Esophagus squamous epithelium (tissue), 5 donors: Measurements from ENCODE around the gene TEX29. TPM values are rescaled to one million over a fixed set of nuclear protein-coding genes. Genes with fewer than 3 reads are reported as not detected.

Experiments
- DNase-seq: peaks from one replicate; lab custom pipeline; 2025; lab: John Stamatoyannopoulos, UW
- H3K27ac ChIP-seq, 4 donors: fragments of 200-600 bp; sonication (generic); one replicate each; pipeline ENCODE4 v1.5.1; 2016 to 2019; ENCODE audit warnings: mild to moderate bottlenecking in 1 of 4
- H3K27me3 ChIP-seq, 4 donors: fragments of 200-600 bp; sonication (generic); 1 replicate in 3 of 4; 2 replicates in 1 of 4; pipeline versions ENCODE4 v1.5.1 to v1.6.0; 2017 to 2021; ENCODE audit warnings: antibody characterized with exemption in 1 of 4
- H3K36me3 ChIP-seq, 3 donors: fragments of 200-600 bp; sonication (generic); one replicate each; pipeline ENCODE4 v1.5.1; 2016 to 2019
- H3K4me1 ChIP-seq, 3 donors: fragments of 200-600 bp; sonication (generic); one replicate each; pipeline ENCODE4 v1.5.1; 2017 to 2019
- H3K4me3 ChIP-seq, 4 donors: fragments of 200-600 bp; sonication (generic); 1 replicate in 3 of 4; 2 replicates in 1 of 4; pipeline ENCODE4 v1.5.1; 2016 to 2019; ENCODE audit warnings: mild to moderate bottlenecking in 2 of 4, moderate library complexity in 1 of 4
- H3K9me3 ChIP-seq, 3 donors: fragments of 200-600 bp; sonication (generic); one replicate each; pipeline ENCODE4 v1.5.1; 2016 to 2019
- CTCF ChIP-seq, 6 experiments: fragments of 450-650 bp in 4 of 6; fragments of 200-600 bp in 2 of 6; sonication (generic) in 2 of 6; IDR thresholded peaks; one replicate each; pipeline ENCODE4 v1.5.1; 2016 to 2019; ENCODE audit warnings: antibody characterized with exemption in 6 of 6, mild to moderate bottlenecking in 4 of 6, moderate library complexity in 4 of 6
- POLR2A ChIP-seq, 4 donors: fragments of 450-650 bp; IDR thresholded peaks; one replicate each; pipeline ENCODE4 v1.6.1; 2017; ENCODE audit warnings: antibody characterized with exemption in 4 of 4, mild to moderate bottlenecking in 4 of 4, moderate library complexity in 3 of 4
- WGBS, 2 donors: methylation state at CpG; one replicate each; pipeline ENCODE4 v1.1.5; 2018; 5-methylcytosine and 5-hydroxymethylcytosine counted together
- intact Hi-C: fragments of 100-400 bp; cut with DNase I; formaldehyde crosslinking; loops from one replicate; pipeline ENCODE4 v1.15.0; 2022
- total RNA-seq, 4 donors: library from RNA; depleted of rRNA; stranded (reverse); fragments of >200 nt; gene quantifications; one replicate each; pipeline ENCODE4 v1.1.0, GENCODE V29; 2016
- donor health status: DM: yes; HTN: yes; CAD: no.

The TEX29 gene
- total RNA-seq, 4 donors from 2014 or later = not detected

DNA sequence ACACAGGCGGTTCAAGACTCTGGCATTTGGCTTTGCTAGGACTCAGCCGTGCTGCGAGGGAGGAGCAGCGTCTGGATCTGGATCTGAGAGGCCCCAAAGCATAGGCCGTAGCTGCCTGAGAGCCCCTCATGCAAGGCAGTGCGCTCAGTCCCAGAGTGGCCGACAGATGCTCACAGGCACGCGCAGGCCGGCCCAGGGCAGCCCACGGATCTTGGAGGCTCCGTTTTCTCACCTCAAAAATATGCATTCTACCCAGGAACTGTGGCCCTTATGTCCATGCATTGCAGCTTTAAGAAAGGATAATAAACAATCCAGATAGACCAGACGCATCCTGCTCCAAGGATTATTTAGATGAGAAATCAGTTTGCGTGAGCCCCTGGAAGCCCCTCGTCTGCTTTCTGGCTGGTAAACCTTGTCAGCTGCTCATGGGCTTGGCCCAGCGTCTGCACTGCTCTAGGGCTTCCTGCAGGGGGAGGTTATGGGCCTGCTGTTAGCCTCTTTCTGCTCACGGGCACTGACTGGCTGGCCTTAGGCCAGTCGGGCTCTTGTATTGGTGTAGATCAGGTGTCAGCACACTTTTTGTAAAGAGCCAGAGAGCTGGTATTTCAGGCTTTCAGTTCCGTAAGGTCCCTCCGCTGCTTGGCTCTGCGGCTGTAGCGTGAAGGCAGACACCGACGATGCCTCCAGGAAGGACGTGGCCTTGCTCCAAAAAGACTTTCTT, 24.2 kb downstream of the TEX29 start:
- no peak for DNase-seq
- no peak overlapping the region for H3K4me3 ChIP-seq
- H3K27ac ChIP-seq = no peak overlapping the region
- no peaks in the 10 kb centered on the region for H3K9me3 ChIP-seq
- 63 to 74% methylated on average over 8 to 18 of the region's 25 CpGs for WGBS, 2 donors
- no peaks in the 10 kb centered on the region for H3K36me3 ChIP-seq
- no peaks in the 10 kb centered on the region for H3K27me3 ChIP-seq
- peaks cover 0 to 7% (median 0%) of the 10 kb centered on the region in 3 donors for H3K4me1 ChIP-seq
- TF ChIP-seq POLR2A (IDR thresholded peaks at IDR 0.05) = no peak
- TF ChIP-seq CTCF (IDR thresholded peaks at IDR 0.05) = peak in 1 of 6 experiments; percentile 37
- intact Hi-C loops = no loop called here

GRCh38 chr13:111345682-111346081, 25.2 kb downstream of the TEX29 start:
- intact Hi-C loops = no loop called here
- H3K27me3 ChIP-seq = no peaks in the 10 kb centered on the region
- H3K4me1 ChIP-seq = peaks cover 0 to 7% (median 0%) of the 10 kb centered on the region in 3 donors
- no peak for DNase-seq
- H3K27ac ChIP-seq = no peak overlapping the region
- WGBS, 2 donors = 86 to 89% methylated on average over 4 to 5 of the region's 11 CpGs
- TF ChIP-seq CTCF (IDR thresholded peaks at IDR 0.05) (no peak), POLR2A (IDR thresholded peaks at IDR 0.05) (no peak)
- no peak overlapping the region for H3K4me3 ChIP-seq
- no peaks in the 10 kb centered on the region for H3K36me3 ChIP-seq
- H3K9me3 ChIP-seq = no peaks in the 10 kb centered on the region

DNA sequence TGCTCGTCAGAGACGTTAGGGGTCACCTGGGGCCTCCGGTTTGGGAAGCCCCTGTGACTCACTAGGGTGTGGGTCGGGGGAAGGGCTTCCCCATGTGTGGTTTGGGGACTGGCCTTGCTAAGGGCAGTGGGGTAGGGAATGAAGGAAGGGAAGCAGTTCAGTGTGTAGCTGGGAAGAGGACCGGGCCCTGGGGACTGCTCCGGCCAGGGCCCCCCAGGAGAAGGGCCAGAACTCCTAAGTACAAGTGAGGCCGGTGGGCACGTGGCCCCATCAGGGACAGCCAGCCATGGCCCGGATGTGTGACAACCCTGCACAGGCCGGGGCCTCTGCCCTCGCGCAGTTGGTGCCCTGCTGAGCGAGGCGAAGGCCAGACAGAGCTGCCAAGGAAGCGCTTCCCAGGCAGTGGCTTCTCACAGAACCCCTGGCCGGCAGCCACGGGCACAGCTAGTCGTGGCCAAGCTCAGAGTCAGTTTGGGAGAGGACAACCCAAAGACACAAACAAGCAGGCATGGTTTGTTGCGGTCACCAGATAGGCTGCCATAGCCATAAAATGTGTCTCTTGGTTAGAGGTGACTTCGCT, 25.7 kb downstream of the TEX29 start:
- WGBS, 2 donors = 79 to 89% methylated on average over 6 to 13 of the region's 20 CpGs

DNA sequence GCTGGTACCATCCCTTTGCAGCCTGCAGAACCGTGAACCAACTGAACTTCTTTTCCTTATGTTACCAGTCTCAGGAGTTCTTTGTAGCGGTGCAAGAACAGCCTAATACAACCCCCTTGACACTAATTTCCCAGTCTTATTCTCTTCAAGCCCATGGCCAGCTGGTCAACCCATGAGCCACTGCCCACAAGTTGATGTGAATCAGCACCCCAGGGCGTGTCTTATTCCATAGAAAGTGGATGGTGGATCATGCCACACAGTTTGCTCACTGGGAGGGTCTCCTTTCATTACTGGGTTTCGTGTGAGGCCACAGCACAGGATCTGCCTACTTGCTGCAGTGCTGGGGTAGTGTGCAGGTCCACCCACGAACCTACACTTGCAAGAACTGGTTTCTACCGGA, 27.0 kb downstream of the TEX29 start:
- TF ChIP-seq CTCF (IDR thresholded peaks at IDR 0.05) (no peak), POLR2A (IDR thresholded peaks at IDR 0.05) (no peak)
- Histone ChIP-seq H3K36me3 (no peaks in the 10 kb centered on the region), H3K27me3 (no peaks in the 10 kb centered on the region), H3K4me1 (peaks cover 0 to 7% (median 0%) of the 10 kb centered on the region in 3 donors), H3K9me3 (no peaks in the 10 kb centered on the region), H3K27ac (no peak overlapping the region), H3K4me3 (no peak overlapping the region)
- no peak for DNase-seq
- intact Hi-C loops = no loop called here
- 73 to 78% methylated on average over 4 to 5 of the region's 6 CpGs for WGBS, 2 donors

More for the DNA sequence above, 25.7 kb downstream of the TEX29 start:
- intact Hi-C loops = no loop called here
- Histone ChIP-seq H3K9me3 (no peaks in the 10 kb centered on the region), H3K4me1 (peaks cover 0 to 7% (median 0%) of the 10 kb centered on the region in 3 donors), H3K4me3 (no peak overlapping the region), H3K27me3 (no peaks in the 10 kb centered on the region), H3K27ac (no peak overlapping the region), H3K36me3 (no peaks in the 10 kb centered on the region)
- TF ChIP-seq CTCF (IDR thresholded peaks at IDR 0.05) (no peak), POLR2A (IDR thresholded peaks at IDR 0.05) (no peak)
- no peak for DNase-seq

- intact Hi-C loops = no loop called here
- no peak for TF ChIP-seq POLR2A (IDR thresholded peaks at IDR 0.05)
- no peak for TF ChIP-seq CTCF (IDR thresholded peaks at IDR 0.05)
Observed at GRCh38 chr13:111353508-111353907, 33.1 kb downstream of the TEX29 start.

More at GRCh38 chr13:111353508-111353907, 33.1 kb downstream of the TEX29 start:
- WGBS, 2 donors = 62 to 80% methylated on average over 1 to 2 of the region's 2 CpGs
- Histone ChIP-seq H3K27me3 (no peaks in the 10 kb centered on the region), H3K9me3 (no peaks in the 10 kb centered on the region), H3K27ac (no peak overlapping the region), H3K36me3 (no peaks in the 10 kb centered on the region), H3K4me3 (no peak overlapping the region), H3K4me1 (no peaks in the 10 kb centered on the region)
- DNase-seq = no peak
